Common myeloid progenitor, CD34-positive (primary cell): ENCODE data around the gene ENGASE.

Experiments
- CTCF ChIA-PET: fragments of 350-600 bp; sonication (Branson Sonifier 250); formaldehyde crosslinking; loops from one replicate; lab custom pipeline; 2021; ENCODE audit warnings: antibody characterized with exemption; lab: Charles Lee
- POLR2A ChIA-PET: fragments of 350-600 bp; sonication (Branson Sonifier 250); formaldehyde crosslinking; loops from one replicate; lab custom pipeline; 2021; ENCODE audit warnings: antibody characterized with exemption; lab: Charles Lee
- DNase-seq, 3 donors: peaks; one replicate each; pipeline versions ENCODE4 v3.0.0 to v3.0.0-alpha.2; 2013
- H3K27ac ChIP-seq, 2 experiments: 1 replicate in 1 of 2; 2 replicates in 1 of 2; pipeline ENCODE4 v1.7.0; 2013; ENCODE audit warnings: inconsistent platforms in 2 of 2, low read length in 2 of 2, mild to moderate bottlenecking in 2 of 2, low read depth in 1 of 2, moderate library complexity in 1 of 2; ENCODE audit not compliant: severe bottlenecking in 2 of 2, insufficient read depth in 1 of 2, poor library complexity in 1 of 2
- H3K27me3 ChIP-seq, 5 experiments: replicated peaks in 2 of 5; 1 replicate in 3 of 5; 2 replicates in 2 of 5; pipeline versions ENCODE4 v1.6.1 to v1.7.0; 2013; ENCODE audit warnings: low read length in 4 of 5, mild to moderate bottlenecking in 2 of 5, moderate library complexity in 2 of 5, inconsistent platforms in 1 of 5; ENCODE audit not compliant: insufficient read depth in 5 of 5, control insufficient read depth in 4 of 5
- H3K36me3 ChIP-seq, 4 experiments: 1 replicate in 2 of 4; 2 replicates in 2 of 4; pipeline versions ENCODE4 v1.6.1 to v1.7.0; 2013; ENCODE audit warnings: low read length in 3 of 4, control low read depth in 1 of 4, mild to moderate bottlenecking in 1 of 4; ENCODE audit not compliant: control insufficient read depth in 4 of 4, insufficient read depth in 4 of 4
- H3K4me1 ChIP-seq, 4 experiments: 1 replicate in 3 of 4; 2 replicates in 1 of 4; pipeline versions ENCODE4 v1.6.1 to v1.7.1; 2013; ENCODE audit warnings: low read length in 3 of 4, mild to moderate bottlenecking in 3 of 4, control low read depth in 1 of 4, inconsistent platforms in 1 of 4, moderate library complexity in 1 of 4; ENCODE audit not compliant: control insufficient read depth in 4 of 4, insufficient read depth in 4 of 4; ENCODE audit errors: control extremely low read depth in 1 of 4
- H3K4me3 ChIP-seq, 7 experiments: 1 replicate in 4 of 7; 2 replicates in 3 of 7; pipeline versions ENCODE4 v1.5.1 to v1.7.0; 2013; ENCODE audit warnings: mild to moderate bottlenecking in 7 of 7, low read length in 6 of 7, moderate library complexity in 6 of 7, inconsistent platforms in 2 of 7, low read depth in 2 of 7, control low read depth in 1 of 7; ENCODE audit not compliant: insufficient read depth in 4 of 7, control insufficient read depth in 1 of 7; ENCODE audit errors: extremely low read depth in 1 of 7
- H3K9me3 ChIP-seq, 5 experiments: 1 replicate in 4 of 5; 2 replicates in 1 of 5; pipeline versions ENCODE4 v1.6.1 to v1.7.1; 2013; ENCODE audit warnings: low read length in 4 of 5, mild to moderate bottlenecking in 2 of 5, inconsistent platforms in 1 of 5, low read depth in 1 of 5, moderate library complexity in 1 of 5; ENCODE audit not compliant: control insufficient read depth in 4 of 5, insufficient read depth in 2 of 5; ENCODE audit errors: control extremely low read depth in 1 of 5
- WGBS: methylation state at CpG from one replicate; pipeline ENCODE4 v1.1.5; 2013; ENCODE audit not compliant: insufficient coverage; 5-methylcytosine and 5-hydroxymethylcytosine counted together

ENGASE gene

GRCh38 chr17:79092567-79092966 is 17.9 kb downstream of the ENGASE start:
- H3K36me3 ChIP-seq: peaks cover 0 to 6% (median 4%) of the 10 kb centered on the region in 4 experiments
- H3K4me3 ChIP-seq: no peak overlapping the region
- no peaks in the 10 kb centered on the region for H3K9me3 ChIP-seq
- 80% methylated on average over 1 of the region's 4 CpGs for WGBS
- no peak for DNase-seq
- H3K27ac ChIP-seq: no peak overlapping the region
- no peaks in the 10 kb centered on the region for H3K4me1 ChIP-seq
- ChIA-PET CTCF (interaction anchor here (3.2 kb wide), 1 partner anchor 300 kb away, joined by 9 read pairs; no protein-coding TSS in a partner anchor), POLR2A (no interaction called here)
- peaks cover 0 to 49% (median 7%) of the 10 kb centered on the region in 5 experiments for H3K27me3 ChIP-seq

DNA sequence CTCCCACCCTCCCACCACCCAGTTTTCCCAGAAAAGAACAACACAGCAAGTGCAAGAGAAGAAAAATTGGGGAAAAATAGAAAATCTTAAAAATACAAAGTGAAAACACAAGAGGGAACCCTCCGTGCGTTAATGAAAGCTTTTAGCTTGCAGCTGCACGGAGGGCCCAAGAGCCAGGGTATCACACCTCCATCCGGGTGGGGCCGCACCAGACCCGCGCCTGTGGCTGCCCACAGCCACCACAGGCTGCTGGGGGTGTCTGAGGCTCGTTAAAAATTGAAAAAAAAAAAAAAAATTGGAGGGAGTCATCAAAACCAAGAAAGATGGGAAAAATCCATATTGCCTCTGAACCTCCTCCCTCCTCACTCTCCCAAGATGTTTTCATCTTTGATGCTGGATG is 18.6 kb downstream of the ENGASE start:
- no peaks in the 10 kb centered on the region for H3K4me1 ChIP-seq
- no peak overlapping the region for H3K4me3 ChIP-seq
- WGBS: 41% methylated on average over 7 of the region's 8 CpGs
- ChIA-PET POLR2A (interaction anchor here (0.7 kb wide), 1 partner anchor 17 kb away, joined by 4 read pairs; no protein-coding TSS in a partner anchor), CTCF (interaction anchor here (0.7 to 3.2 kb wide), 4 partner anchors 8 to 301 kb away, joined by 3 to 9 read pairs (median 6); no protein-coding TSS in a partner anchor)
- peaks cover 0 to 56% (median 14%) of the 10 kb centered on the region in 5 experiments for H3K27me3 ChIP-seq
- no peaks in the 10 kb centered on the region for H3K9me3 ChIP-seq
- no peak overlapping the region for H3K27ac ChIP-seq
- no peak for DNase-seq
- H3K36me3 ChIP-seq: peaks cover 0 to 5% (median 3%) of the 10 kb centered on the region in 4 experiments

DNA sequence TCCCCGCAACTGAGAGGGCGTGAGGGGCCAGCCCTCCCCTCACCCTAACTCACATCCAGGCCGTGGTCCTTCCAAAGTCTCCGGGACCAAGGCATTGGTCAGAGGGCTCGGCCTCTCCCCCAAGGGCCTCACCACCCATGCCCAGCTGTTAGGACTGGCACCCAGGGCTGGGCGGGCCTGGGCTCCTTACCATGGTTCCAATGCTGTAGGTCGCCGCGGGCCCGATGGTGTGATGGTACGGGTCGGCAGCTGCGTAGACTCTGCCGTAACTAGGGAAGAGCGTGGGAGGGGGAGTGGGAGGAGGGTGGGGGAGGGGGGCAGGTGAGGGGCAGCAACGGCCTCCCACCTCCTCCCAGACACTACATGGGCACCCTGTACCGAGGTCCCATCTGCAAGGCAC is 19.6 kb downstream of the ENGASE start:
- CTCF ChIA-PET: interaction anchor here (1.4 to 3.2 kb wide), 3 partner anchors 10 to 298 kb away, joined by 5 to 9 read pairs (median 9); no protein-coding TSS in a partner anchor
- no peak for DNase-seq
- 91% methylated on average over 4 of the region's 17 CpGs for whole genome bisulfite sequencing
- POLR2A ChIA-PET: no interaction called here
- Histone ChIP-seq H3K27ac (no peak overlapping the region), H3K36me3 (peaks cover 0 to 2% (median 0%) of the 10 kb centered on the region in 4 experiments), H3K4me3 (no peak overlapping the region), H3K27me3 (peaks cover 0 to 65% (median 14%) of the 10 kb centered on the region in 5 experiments), H3K9me3 (no peaks in the 10 kb centered on the region), H3K4me1 (no peaks in the 10 kb centered on the region)

DNA sequence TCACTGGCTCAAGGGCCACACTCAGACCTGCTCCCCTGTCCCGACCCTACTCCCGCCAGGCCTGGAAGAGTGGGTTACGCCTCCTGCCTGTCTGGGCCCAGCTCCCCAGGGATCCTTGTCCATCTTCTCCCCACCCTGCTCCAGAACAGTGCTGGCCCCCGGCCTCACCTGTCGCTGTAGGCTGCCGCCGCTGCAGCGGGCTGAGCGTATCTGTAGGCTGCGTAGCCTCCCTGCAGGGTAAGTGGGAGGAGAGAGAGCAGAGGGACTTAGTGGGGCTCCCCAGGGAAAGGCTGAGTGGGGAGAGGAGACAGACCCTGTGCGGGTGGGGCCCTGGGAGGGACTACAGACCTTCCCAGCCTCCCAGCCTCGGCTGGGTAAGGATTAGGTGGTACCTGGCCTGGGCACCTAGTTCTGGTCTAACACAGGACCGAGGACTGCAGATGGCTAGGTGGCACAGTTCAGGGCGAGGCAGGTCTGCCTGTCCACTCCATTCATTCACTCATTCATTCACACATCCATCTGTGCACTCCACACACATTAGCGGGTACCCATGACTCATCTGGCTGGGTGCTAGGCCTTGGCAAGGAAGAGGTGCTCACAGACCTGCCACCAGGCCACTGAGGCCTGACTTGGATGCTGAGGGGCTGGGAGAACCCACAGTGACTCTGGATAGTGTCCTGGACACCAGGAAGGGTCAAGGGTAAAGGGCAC is 20.9 kb downstream of the ENGASE start:
- H3K36me3 ChIP-seq: no peaks in the 10 kb centered on the region
- no peaks in the 10 kb centered on the region for H3K4me1 ChIP-seq
- DNase-seq: peak in 2 of 3 donors; percentile 11 to 16
- H3K27ac ChIP-seq: no peak overlapping the region
- CTCF ChIA-PET: interaction anchor here (3.2 kb wide), 1 partner anchor 297 kb away, joined by 9 read pairs; no protein-coding TSS in a partner anchor
- WGBS: 99% methylated on average over 13 of the region's 15 CpGs
- H3K4me3 ChIP-seq: no peak overlapping the region
- POLR2A ChIA-PET: no interaction called here
- H3K9me3 ChIP-seq: no peaks in the 10 kb centered on the region
- peaks cover 0 to 78% (median 14%) of the 10 kb centered on the region in 5 experiments for H3K27me3 ChIP-seq

DNA sequence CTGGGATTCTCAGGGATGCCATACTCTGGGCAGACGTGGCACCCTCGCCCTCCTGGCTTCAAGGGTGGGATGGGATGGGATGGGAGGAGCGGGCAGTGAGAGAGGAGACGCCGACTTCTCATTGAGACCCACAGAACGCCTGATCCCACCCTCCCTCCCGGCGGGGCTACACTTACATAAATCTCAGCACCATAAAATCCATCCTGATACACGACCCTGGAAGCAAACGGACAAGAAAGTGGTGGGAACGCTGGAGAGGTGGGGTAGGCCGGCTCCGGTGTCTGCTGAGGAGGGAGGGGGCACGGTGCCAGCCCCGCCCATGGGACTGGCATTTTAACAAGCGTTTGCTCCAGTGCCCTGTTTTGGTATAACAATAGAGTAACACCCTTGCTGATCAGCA is 21.9 kb downstream of the ENGASE start:
- H3K4me1 ChIP-seq: no peaks in the 10 kb centered on the region
- H3K9me3 ChIP-seq: no peaks in the 10 kb centered on the region
- H3K27me3 ChIP-seq: peaks cover 0 to 88% (median 14%) of the 10 kb centered on the region in 5 experiments
- H3K4me3 ChIP-seq: no peak overlapping the region
- CTCF ChIA-PET: no interaction called here
- POLR2A ChIA-PET: no interaction called here
- no peak for DNase-seq
- no peaks in the 10 kb centered on the region for H3K36me3 ChIP-seq
- H3K27ac ChIP-seq: no peak overlapping the region
- 50% methylated on average over 3 of the region's 16 CpGs for WGBS

DNA sequence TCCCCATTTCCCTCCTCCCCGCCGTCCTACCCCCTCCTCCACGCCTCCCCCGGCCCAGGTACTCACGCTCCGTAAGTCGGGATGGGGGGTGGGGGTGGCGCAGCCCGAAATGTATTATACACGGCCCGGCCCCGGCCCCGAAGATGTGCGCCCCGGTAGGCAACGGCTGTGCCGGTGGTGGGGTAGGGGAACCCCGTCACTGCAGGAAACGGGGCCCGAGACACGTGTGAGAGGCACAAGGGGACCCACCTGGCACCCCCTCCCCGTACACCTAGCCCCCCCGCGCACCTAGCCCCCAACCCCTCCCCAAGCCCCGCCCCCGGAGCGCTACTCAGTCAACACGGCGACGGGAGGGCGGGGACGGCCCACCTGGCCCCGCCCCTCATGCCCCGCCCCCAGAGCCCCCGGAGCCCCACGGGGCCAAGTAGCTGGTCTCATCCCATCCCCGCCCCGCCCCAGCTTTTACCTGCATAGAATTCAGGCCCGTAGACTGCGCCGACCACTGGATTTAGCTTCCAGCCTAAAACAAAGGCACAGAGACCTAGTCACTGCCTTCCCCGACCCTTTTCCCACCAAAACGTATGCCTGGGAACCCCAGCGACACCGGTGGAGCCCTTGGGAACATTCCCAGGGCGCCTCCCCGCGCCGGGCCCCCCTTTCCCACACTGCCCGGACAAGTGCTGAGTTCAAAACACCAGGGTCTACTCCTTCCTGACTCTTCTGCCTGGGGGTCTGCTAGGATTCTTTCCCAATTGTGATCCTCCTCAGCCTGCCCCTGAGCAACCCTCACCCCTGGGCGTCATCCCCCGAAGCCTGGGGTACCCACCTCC is 22.8 kb downstream of the ENGASE start:
- Histone ChIP-seq H3K9me3 (no peaks in the 10 kb centered on the region), H3K27me3 (peaks cover 0 to 97% (median 14%) of the 10 kb centered on the region in 5 experiments), H3K4me3 (no peak overlapping the region), H3K36me3 (no peaks in the 10 kb centered on the region), H3K27ac (no peak overlapping the region), H3K4me1 (no peaks in the 10 kb centered on the region)
- DNase-seq: peak in 2 of 3 donors; percentile 15 to 16
- ChIA-PET POLR2A (no interaction called here), CTCF (no interaction called here)
- WGBS: 16% methylated on average over 23 of the region's 52 CpGs
